HepG2 (cell line): Measurements from ENCODE around the gene JMJD7.

Source experiments
- BRCA1 ChIP-seq: sonication (generic); formaldehyde crosslinking; IDR thresholded peaks from 2 replicates; pipeline ENCODE4 v1.4.0; 2020; ENCODE audit warnings: missing genetic modification reagents
- EZH2 ChIP-seq: conservative IDR thresholded peaks from 2 replicates; pipeline ENCODE4 v1.6.1; 2012; ENCODE audit warnings: mild to moderate bottlenecking, low read depth, low read length, moderate library complexity
- HDAC1 ChIP-seq: sonication (generic); formaldehyde crosslinking; IDR thresholded peaks from 2 replicates; pipeline ENCODE4 v1.5.1; 2020; ENCODE audit warnings: mild to moderate bottlenecking, missing genetic modification reagents
- HNF4A ChIP-seq: sonication (generic); formaldehyde crosslinking; IDR thresholded peaks from 2 replicates; pipeline ENCODE4 v1.4.0; 2020; ENCODE audit warnings: missing genetic modification reagents
- HNRNPK ChIP-seq: fragments of 200-400 bp; formaldehyde crosslinking; IDR thresholded peaks from 2 replicates; pipeline ENCODE4 v1.6.1; 2018; ENCODE audit warnings: low read length, low read depth, moderate library complexity, mild to moderate bottlenecking; ENCODE audit not compliant: poor library complexity, severe bottlenecking
- TF ChIP-seq, protein P1 (sequence below): sonication (generic); formaldehyde crosslinking; IDR thresholded peaks from 2 replicates; pipeline ENCODE4 v1.5.0; 2020; ENCODE audit warnings: mild to moderate bottlenecking, missing genetic modification reagents, moderate library complexity

DNA sequence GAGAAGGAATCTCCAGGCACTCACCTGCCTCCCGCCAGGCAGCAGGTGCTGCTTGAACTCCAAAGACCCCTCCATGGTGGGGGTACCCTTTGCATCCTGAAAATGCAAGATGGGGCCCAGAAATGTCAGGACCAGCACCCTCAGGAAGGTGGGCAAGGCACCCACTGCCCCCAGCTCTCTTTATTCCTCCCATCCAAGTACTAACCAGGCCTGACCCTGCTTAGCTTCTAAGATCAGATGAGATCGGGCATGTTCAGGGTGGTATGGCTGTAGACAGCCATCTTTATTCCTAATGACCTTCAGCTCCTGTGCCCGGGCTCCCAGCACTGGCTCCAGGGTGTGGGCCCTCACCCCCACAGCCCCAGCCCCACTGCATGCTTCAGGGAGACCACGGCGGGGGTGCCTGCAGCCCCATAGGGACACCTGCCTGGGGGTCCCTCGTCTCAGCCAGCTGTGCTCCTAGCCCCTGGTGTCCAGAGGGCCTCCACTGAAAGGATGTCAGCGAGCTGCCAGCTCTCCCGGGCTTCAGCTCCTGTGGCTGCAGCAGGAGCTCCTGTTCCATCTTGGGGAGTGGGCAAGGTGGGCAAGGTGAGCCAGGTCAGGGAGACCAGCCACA, 24.0 kb downstream of the JMJD7 start:
- TF ChIP-seq HNF4A (CRISPR knock-in tag) (no peak), HNRNPK (no peak), EZH2 (no peak), BRCA1 (no peak), HDAC1 (no peak)
- TF ChIP-seq, protein P1, sequence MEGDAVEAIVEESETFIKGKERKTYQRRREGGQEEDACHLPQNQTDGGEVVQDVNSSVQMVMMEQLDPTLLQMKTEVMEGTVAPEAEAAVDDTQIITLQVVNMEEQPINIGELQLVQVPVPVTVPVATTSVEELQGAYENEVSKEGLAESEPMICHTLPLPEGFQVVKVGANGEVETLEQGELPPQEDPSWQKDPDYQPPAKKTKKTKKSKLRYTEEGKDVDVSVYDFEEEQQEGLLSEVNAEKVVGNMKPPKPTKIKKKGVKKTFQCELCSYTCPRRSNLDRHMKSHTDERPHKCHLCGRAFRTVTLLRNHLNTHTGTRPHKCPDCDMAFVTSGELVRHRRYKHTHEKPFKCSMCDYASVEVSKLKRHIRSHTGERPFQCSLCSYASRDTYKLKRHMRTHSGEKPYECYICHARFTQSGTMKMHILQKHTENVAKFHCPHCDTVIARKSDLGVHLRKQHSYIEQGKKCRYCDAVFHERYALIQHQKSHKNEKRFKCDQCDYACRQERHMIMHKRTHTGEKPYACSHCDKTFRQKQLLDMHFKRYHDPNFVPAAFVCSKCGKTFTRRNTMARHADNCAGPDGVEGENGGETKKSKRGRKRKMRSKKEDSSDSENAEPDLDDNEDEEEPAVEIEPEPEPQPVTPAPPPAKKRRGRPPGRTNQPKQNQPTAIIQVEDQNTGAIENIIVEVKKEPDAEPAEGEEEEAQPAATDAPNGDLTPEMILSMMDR (CRISPR knock-in tag): no peak
